ENCODE data around the gene VPS29. TPM values are rescaled to one million over a fixed set of nuclear protein-coding genes. Genes with fewer than 3 reads are reported as not detected.
A peak's percentile ranks its signal among the peaks of the same experiment; 100 is the strongest.
"Not testable (repeated sequence)": the region's sequence is repeated elsewhere in the genome, so short reads cannot be mapped to it uniquely, and the experiment has no call there.

The VPS29 gene
- total RNA-seq, 1 donor from 2014 or later = 107 TPM

DNA sequence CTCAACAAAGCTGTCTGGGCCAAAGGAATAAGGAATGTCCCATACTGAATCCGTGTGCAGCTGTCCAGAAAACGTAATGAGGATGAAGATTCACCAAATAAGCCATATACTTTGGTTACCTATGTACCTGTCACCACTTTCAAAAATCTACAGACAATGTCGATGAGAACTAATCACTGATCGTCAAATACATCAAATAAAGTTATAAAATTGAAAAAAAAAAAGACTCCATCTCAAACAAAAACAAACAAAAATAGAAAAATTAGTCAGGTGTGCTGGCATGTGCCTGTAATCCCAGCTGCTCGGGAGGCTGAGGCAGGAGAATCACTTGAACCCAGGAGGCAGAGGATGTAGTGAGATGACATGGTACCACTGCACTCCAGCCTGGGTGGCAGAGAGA, 40.7 kb downstream of the VPS29 start:
- H3K4me1 Mint-ChIP-seq (ENCODE audit: low read depth); intact Hi-C loops (cut with micrococcal nuclease); H3K4me3 Mint-ChIP-seq (ENCODE audit: low read depth); H3K9me3 Mint-ChIP-seq; DNase-seq (ENCODE audit: low spot score); H3K27me3 Mint-ChIP-seq (ENCODE audit: low read depth); H3K27ac Mint-ChIP-seq: not testable (repeated sequence)
- H3K36me3 Mint-ChIP-seq (ENCODE audit: low read depth) = peaks cover 42% of the 10 kb centered on the region

GRCh38 chr12:110458756-110459155, 43.2 kb downstream of the VPS29 start:
- Mint-ChIP-seq H3K27ac (no peak overlapping the region), H3K9me3 (no peaks in the 10 kb centered on the region), H3K4me1 (ENCODE audit: low read depth) (peaks cover 4% of the 10 kb centered on the region), H3K4me3 (ENCODE audit: low read depth) (no peak overlapping the region), H3K36me3 (ENCODE audit: low read depth) (peaks cover 44% of the 10 kb centered on the region), H3K27me3 (ENCODE audit: low read depth) (no peaks in the 10 kb centered on the region)
- intact Hi-C loops (cut with micrococcal nuclease) = no loop called here
- DNase-seq (ENCODE audit: low spot score) = no peak

DNA sequence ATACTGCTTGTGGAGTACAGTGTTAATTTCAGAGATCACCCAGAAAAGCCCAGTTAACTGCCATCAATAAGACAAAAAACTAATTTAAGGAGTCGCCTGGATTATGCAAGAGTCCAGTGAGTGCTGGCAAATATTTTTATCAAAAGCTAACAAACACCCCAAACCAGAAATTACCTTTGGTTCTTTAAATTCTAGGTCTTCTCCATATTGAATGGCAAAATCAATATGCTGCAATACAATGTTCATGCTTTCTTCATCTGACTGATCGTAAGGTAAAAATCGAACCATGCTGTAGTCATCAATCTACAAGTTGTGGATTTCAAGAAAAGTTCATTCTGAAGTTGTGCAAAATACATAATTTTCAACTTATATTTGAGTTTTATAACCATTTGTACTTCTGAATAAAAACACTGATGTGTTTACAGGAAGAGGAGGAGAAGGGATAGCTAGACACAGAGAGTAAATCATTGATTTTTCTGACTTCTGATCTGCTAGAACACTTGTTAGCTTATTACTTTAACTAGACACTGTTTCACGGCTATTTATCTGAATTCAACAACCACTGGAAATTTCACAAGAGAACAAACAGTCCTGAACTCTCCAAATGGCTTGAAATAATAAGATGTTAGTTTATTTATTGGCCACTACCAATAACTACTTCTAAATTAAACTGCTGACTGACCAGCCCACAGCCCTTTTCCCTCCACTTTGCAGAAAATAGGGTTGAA, 48.2 kb downstream of the VPS29 start:
- Mint-ChIP-seq H3K4me1 (ENCODE audit: low read depth) (peaks cover 6% of the 10 kb centered on the region), H3K27ac (no peak overlapping the region), H3K27me3 (ENCODE audit: low read depth) (no peaks in the 10 kb centered on the region), H3K9me3 (no peaks in the 10 kb centered on the region), H3K4me3 (ENCODE audit: low read depth) (no peak overlapping the region), H3K36me3 (ENCODE audit: low read depth) (peaks cover 42% of the 10 kb centered on the region)
- intact Hi-C loops (cut with micrococcal nuclease) = no loop called here
- no peak for DNase-seq (ENCODE audit: low spot score)

DNA sequence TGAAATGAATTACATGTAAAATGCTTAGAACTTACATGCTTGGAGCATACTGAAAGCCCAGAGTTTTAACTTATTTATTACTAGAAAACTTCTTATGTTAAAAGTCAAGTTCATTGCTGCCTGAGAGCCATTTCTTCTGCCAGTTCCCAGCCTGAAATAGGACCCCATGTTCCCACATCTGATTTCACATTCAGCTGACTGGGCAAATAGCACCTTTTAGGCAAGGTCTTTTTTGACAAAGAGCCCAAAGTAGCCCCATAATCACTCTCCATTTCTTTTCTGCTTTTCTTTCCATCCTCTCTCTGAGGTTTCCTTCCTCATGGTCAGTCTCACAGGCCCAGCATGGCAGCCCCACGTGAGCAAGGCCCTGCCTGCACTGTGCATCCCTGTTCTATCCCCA, 50.6 kb downstream of the VPS29 start:
- Mint-ChIP-seq H3K4me3 (ENCODE audit: low read depth) (peak overlapping the region; percentile 100), H3K27me3 (ENCODE audit: low read depth) (no peaks in the 10 kb centered on the region), H3K9me3 (no peaks in the 10 kb centered on the region), H3K27ac (peak overlapping the region; percentile 99), H3K4me1 (ENCODE audit: low read depth) (peaks cover 19% of the 10 kb centered on the region), H3K36me3 (ENCODE audit: low read depth) (peaks cover 57% of the 10 kb centered on the region)
- intact Hi-C loops (cut with micrococcal nuclease) = no loop called here
- DNase-seq (ENCODE audit: low spot score) = no peak

DNA sequence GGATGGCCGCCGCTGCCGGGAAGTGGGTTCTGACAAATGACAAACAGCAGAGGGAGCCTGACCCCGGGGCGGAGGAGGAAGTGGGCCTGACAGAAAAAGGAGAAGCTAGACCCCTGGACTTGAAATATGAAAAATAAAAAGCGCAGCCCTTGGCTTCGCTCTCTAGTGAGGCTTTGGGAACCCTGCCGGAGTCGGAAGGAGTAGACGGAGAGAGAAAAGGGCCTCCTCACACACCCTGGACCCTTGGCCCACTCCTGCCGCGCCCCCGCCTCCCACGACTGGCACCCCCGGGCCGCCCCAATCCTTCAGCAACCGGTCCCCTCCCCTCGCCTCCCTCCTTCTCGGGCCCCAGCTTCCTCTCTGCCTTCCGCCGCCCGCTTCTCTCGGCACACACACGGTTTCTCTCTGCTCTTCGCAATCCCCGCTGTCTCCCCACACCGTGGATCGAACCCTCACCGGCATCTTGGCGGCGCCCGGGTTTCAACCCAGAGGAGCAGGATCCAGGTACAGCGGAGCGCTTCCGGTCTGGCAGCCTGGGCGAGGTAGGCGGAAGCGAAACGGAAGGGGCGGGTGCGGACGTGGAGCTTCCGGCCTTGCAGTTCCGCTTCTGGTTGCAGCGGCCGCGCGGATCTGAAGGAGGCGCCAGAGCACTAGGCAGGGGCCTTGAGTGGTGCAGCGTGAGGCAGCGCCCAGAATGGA, 52.0 kb downstream of the VPS29 start, which contains the start of gene ARPC3:
Gene ARPC3 (minus strand): TSS at position 539 of the 699 bp plus-strand sequence. CDS start 77 bp downstream, at position 462.
- DNase-seq (ENCODE audit: low spot score) = peak; percentile 95
- H3K4me3 Mint-ChIP-seq (ENCODE audit: low read depth) = peak within 1 kb of the TSS; percentile 100
- peaks cover 24% of the 10 kb centered on the region for H3K4me1 Mint-ChIP-seq (ENCODE audit: low read depth)
- no peaks in the 10 kb centered on the region for H3K27me3 Mint-ChIP-seq (ENCODE audit: low read depth)
- peak within 1 kb of the TSS; percentile 99 for H3K27ac Mint-ChIP-seq
- H3K36me3 Mint-ChIP-seq (ENCODE audit: low read depth) = peaks cover 56% of the 10 kb centered on the region
- intact Hi-C loops (cut with micrococcal nuclease) = loop anchor here (1.0 kb wide), 3 partner anchors 18 to 152 kb away; partner anchors contain the start of genes FAM216A and GPN3
- no peaks in the 10 kb centered on the region for H3K9me3 Mint-ChIP-seq

GRCh38 chr12:110444455-110444854, 57.5 kb downstream of the VPS29 start:
- Mint-ChIP-seq H3K4me1 (ENCODE audit: low read depth) (peaks cover 24% of the 10 kb centered on the region), H3K27me3 (ENCODE audit: low read depth) (no peaks in the 10 kb centered on the region), H3K9me3 (no peaks in the 10 kb centered on the region), H3K36me3 (ENCODE audit: low read depth) (peaks cover 54% of the 10 kb centered on the region), H3K27ac (no peak overlapping the region), H3K4me3 (ENCODE audit: low read depth) (no peak overlapping the region)
- no peak for DNase-seq (ENCODE audit: low spot score)
- intact Hi-C loops (cut with micrococcal nuclease) = no loop called here

Other genes with a start within 250 kb of the VPS29 start
- gene ATP2A2, start 220.9 kb downstream of the VPS29 start, total RNA-seq = 213 and 219 TPM in 2 replicates
- gene ANAPC7, start 98.4 kb downstream of the VPS29 start, total RNA-seq = 67.2 and 68.4 TPM in 2 replicates
- gene ARPC3, start 51.8 kb downstream of the VPS29 start, total RNA-seq = 312 and 338 TPM in 2 replicates
- gene GPN3, start 33.9 kb downstream of the VPS29 start, total RNA-seq = 43.9 and 47.5 TPM in 2 replicates
- 44.7 and 48.8 TPM in 2 replicates for gene FAM216A, start 33.3 kb downstream of the VPS29 start, total RNA-seq
- 0.28 and 0.41 TPM in 2 replicates for gene RAD9B, start 220 bp upstream of the VPS29 start, total RNA-seq
- 41.7 and 42.4 TPM in 2 replicates for gene PPTC7, start 81.2 kb upstream of the VPS29 start, total RNA-seq
- 5.1 and 6.6 TPM in 2 replicates for gene TCTN1, start 112.0 kb upstream of the VPS29 start, total RNA-seq
- gene HVCN1, start 187.0 kb upstream of the VPS29 start, total RNA-seq = 9.7 TPM in 2 replicates
- 241 and 244 TPM in 2 replicates for gene PPP1CC, start 240.8 kb upstream of the VPS29 start, total RNA-seq

Data from activated T-helper 2 cell treated with anti-CD3 and anti-CD28 coated beads, Interferon-gamma antibody, Interleukin-2, Interleukin-4, amounts not matched to agents 10 μg/mL and 5 μg/mL and 100 μg/mL, durations not matched to agents 14 hours and 24 hours and 36 hours (primary cell).